ENCODE data around the gene LCE2B.
"Not testable (repeated sequence)": the region's sequence is repeated elsewhere in the genome, so short reads cannot be mapped to it uniquely, and the experiment has no call there.

The LCE2B gene, protein sequence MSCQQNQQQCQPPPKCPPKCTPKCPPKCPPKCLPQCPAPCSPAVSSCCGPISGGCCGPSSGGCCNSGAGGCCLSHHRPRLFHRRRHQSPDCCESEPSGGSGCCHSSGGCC

GRCh38 chr1:152685823-152686222 is at the start of gene LCE2B:
Gene LCE2B, plus strand, starts transcription at chr1:152686123. Its CDS starts 721 bp downstream, at chr1:152686844.
- not testable (repeated sequence) for DNase-seq

GRCh38 chr1:152640351-152640750 is 45.6 kb upstream of the LCE2B start:
- DNase-seq = no peak

GRCh38 chr1:152643945-152644344 is 42.0 kb upstream of the LCE2B start:
- DNase-seq = no peak

DNA sequence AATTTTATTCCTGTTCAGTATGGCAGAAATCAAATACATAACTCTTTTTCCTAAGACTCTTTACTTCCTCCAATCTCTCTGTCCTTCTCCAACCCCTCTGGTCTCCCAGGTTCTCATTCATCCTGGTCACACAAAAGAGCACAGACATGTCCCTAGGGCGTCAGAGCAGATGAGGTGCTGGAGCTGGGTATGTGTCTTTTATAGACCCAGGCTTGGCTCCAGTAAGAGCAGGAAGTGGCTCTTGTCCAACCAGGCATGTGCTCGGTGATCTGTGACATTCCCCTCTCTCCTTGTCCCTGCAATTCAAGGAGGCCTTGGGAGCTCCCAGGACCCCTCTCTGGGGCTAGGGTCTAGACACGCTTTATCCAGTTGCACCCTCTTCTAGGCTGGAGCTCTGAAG is 40.8 kb upstream of the LCE2B start:
- DNase-seq = no peak

- no peak for DNase-seq
Observed at GRCh38 chr1:152646656-152647055, 39.3 kb upstream of the LCE2B start.

DNA sequence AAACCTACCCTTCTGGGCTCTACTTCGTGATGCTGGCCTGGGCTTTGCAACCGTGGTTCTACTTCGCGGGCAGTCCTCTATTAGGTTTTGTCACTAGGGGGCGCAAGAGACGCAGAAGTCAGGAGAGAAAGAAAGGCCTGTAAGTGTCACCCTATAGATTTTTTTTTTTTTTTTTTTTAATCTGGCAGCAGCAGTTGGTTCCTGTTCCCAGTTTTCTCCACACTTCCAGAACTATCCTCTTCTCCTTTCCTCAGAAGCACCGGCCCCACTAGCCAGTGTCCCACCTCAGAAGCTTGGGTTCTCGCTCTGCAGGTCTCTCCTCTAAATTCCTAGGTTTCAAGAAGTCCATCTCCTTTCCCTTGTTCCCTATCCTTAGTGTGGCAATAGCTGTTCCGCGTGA is 31.8 kb upstream of the LCE2B start:
- peak; percentile 25 for DNase-seq

DNA sequence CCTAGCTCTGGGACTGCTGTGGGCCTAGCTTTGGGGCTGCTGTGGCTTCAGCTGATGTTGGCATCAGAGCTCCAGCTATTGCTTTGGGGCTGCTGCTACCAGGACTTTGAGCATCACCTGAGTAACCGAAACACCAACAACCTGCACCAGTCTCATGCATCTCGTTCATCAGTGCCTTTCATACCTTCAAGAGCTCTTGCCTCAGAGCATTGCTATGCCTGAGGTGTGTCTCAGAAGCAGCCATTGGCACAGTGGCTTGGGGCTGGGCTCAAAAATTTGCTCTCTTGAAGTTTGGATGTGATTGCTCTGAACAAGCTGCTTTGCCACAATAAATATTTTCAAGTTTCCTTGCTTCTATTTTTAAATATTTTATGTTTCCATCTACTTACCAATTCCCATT is 29.5 kb upstream of the LCE2B start:
- no peak for DNase-seq

GRCh38 chr1:152657677-152658076 is 28.2 kb upstream of the LCE2B start:
- DNase-seq = no peak

DNA sequence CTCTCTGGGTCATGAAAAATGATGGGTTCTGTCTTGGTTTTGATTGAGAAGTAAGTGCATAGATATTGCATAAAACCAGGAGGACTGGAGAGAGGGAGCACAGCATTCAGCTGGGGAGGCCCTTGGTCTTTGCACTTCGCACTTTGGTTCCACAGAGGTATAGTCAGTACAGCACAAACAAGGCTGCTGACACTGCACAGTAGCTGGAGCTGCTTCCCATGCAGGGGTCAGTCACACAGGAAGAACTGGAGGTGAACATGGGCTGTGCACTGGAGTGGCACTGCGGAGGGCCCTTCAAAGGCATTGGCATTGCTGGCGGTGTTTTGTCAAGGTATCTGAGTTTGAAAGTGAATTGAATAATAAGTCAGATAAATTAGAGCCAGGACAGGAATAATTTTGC is 27.3 kb upstream of the LCE2B start:
- no peak for DNase-seq

- DNase-seq = no peak
Observed at GRCh38 chr1:152663098-152663497, 22.8 kb upstream of the LCE2B start, which contains the start of gene LCE2D. Gene LCE2D, plus strand, starts transcription at chr1:152663380. Its CDS starts 726 bp downstream, at chr1:152664106.

DNA sequence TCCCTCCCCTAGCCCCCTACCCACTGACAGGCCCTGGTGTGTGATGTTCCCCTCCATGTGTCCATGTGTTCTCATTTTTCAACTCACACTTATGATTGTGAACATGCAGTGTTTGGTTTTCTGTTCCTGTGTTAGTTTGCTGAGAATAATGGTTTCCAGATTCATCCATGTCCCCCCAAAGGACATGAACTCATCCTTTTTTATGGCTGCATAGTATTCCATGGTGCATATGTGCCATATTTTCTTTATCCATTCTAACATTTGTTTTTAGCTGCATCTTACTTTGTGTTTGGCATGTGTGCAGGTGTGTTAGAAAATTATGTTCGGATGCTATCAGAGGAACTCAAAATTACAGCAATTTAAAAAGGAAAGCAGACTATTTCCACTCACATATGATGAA is 19.8 kb upstream of the LCE2B start:
- not testable (repeated sequence) for DNase-seq

DNA sequence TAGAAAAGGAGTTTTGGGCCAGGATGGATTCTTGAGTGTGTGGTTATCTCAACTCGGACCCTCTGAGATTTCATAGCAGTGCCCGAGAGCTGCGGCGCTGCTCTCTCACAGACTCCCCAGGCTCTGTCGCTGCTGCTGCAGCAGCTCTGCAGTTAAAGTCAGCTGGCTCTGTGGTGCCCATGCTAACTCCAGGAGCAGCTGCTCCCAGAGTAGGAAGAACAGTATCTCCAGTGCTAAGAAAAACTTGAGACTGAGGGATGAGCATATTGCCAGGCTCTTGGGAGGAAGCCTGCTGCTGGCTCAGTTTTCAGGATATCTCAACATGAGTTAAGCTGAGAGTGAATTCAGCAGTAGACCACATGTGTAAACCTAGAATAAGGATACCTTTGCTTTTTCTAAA is 18.3 kb upstream of the LCE2B start:
- DNase-seq = no peak

DNA sequence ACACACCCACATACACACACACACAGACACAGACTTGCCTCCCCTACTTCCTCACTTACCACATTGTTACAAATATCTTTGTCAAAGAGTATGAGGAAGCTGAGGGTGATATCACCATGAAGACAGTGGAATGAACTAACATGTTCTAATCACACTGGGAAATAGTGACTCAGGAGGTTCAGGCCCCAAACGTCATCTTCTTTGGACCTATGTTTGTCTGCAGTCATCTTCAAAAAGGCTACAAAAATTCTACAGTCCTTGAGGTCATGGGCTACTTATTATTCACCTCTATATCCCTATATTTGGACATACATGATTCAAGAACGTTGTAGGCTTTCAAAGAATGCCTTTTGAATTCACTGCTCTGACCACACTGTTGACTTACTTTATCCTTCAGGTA is 12.9 kb upstream of the LCE2B start:
- DNase-seq = no peak

GRCh38 chr1:152674983-152675382 is 10.9 kb upstream of the LCE2B start, which contains the start of gene LCE2C:
Gene LCE2C, plus strand, starts transcription at chr1:152675279. Its CDS starts 737 bp downstream, at chr1:152676016.
- not testable (repeated sequence) for DNase-seq

- no peak for DNase-seq
Observed at GRCh38 chr1:152679459-152679858, 6.5 kb upstream of the LCE2B start.

GRCh38 chr1:152681616-152682015 is 4.3 kb upstream of the LCE2B start:
- no peak for DNase-seq

- DNase-seq = no peak
Observed at GRCh38 chr1:152683846-152684245, 2.1 kb upstream of the LCE2B start.

DNA sequence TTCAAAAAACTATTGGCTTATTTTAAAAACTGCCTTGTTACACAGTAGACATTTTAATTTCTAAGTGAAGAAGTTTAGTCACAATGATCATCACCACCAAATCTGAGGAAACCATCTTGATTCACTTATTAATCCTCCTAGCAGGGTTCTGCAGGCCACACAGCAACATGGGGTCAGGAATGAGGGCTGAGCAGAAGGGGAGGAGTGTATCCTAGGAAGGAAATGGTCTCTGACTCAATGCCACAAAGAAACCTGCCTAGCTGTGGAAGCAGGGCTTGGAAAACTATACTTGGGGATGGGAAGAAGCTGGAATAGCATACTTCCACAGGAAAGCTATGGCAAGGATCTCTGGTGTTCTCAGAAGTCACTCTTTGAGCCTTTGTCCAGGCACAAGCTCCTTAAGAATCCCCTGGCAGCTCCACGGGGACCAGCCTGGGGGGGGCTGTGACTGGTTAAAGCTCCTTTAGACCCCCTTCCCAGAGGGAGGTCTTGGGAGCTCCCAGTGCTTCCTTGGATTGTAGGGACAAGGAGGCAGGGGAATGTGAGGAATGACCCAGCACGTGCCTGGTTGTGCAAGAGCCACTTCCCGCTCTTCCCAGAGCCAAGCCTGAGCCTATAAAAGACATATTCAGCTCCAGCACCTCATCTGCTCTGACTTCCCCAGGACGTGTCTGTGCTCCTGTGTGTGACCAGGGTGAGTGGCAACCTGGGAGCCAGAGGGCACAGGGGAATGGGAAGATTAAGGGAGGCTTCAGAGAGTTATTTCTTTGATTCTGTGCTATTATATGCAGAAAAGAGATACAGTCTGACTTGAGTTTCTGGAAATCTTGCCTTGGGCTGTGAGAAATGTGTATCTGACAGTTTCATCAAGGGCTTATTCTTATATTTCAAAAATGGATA is 12.0 kb downstream of the LCE2B start, which contains the start of gene LCE2A:
Gene LCE2A (plus strand): TSS at position 645 of the 900 bp plus-strand sequence. CDS start 557 bp downstream, outside the sequence.
- DNase-seq = no peak

DNA sequence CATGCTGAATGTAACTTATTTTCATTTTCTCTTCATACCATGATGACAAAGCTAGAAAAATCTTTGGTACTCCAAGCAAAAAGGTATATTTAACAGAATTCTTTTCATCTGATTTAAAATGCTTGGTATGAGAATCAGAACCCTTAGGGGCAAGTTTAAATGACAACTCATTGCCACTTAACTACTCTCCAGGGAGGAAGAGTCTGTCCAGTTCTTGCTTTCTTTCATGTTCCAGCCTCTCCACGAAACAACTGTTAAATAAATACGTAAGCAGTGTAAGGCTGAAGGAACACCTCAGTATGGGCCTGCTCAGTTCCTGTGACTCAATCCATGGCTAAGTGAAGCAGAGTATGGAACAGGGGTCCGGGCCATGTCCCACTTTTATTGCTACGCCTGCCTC is 13.8 kb downstream of the LCE2B start:
- DNase-seq = no peak

GRCh38 chr1:152707860-152708259 is 21.9 kb downstream of the LCE2B start, which contains the start of gene LCE4A:
Gene LCE4A, plus strand, starts transcription at chr1:152708160. Its CDS starts 916 bp downstream, at chr1:152709076.
- DNase-seq = no peak

- DNase-seq = no peak
Observed at GRCh38 chr1:152718238-152718637, 32.3 kb downstream of the LCE2B start.

DNA sequence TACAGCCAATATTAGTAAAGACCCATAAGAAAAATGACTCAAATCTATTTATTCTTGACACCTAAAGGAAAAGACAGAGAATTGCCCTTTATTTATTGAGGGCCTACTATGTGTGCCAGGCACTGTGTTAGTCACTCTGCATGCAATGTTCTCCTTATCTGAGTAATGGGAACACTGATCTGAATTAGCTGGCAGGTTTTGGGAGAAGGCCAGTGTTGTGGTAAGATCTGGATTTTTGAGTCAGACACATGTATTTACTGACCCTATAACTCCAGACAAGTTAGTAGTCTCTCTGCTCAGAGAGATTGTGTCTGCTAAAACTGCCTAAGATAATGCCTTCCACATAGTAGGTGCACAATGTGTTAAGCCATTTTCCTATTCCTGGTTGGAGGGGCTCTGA is 39.3 kb downstream of the LCE2B start:
- DNase-seq = no peak

- no peak for DNase-seq
Observed at GRCh38 chr1:152728986-152729385, 43.1 kb downstream of the LCE2B start.

- DNase-seq = no peak
Observed at GRCh38 chr1:152735648-152736047, 49.7 kb downstream of the LCE2B start.

Data from femur (tissue), 1 donor.